Myocyte (in vitro differentiated cells): Measurements from ENCODE around the gene TLR9. TPM values are rescaled to one million over a fixed set of nuclear protein-coding genes. Genes with fewer than 3 reads are reported as not detected.
"Not testable (repeated sequence)": the region's sequence is repeated elsewhere in the genome, so short reads cannot be mapped to it uniquely, and the experiment has no call there.

Experiments used
- DNase-seq: peaks from one replicate; pipeline ENCODE4 v3.0.0-alpha.2; 2012; ENCODE audit warnings: low read depth
- polyA plus RNA-seq: library from polyadenylated mRNA; unstranded; fragments of >200 nt; gene quantifications from one replicate; pipeline ENCODE4 v1.2.1, GENCODE V29; 2012; ENCODE audit warnings: missing spikeins
- total RNA-seq: library from RNA; depleted of rRNA; stranded (reverse); fragments of >200 nt; gene quantifications from 2 replicates; pipeline ENCODE4 v1.2.3, GENCODE V29; 2014

Gene TLR9, protein sequence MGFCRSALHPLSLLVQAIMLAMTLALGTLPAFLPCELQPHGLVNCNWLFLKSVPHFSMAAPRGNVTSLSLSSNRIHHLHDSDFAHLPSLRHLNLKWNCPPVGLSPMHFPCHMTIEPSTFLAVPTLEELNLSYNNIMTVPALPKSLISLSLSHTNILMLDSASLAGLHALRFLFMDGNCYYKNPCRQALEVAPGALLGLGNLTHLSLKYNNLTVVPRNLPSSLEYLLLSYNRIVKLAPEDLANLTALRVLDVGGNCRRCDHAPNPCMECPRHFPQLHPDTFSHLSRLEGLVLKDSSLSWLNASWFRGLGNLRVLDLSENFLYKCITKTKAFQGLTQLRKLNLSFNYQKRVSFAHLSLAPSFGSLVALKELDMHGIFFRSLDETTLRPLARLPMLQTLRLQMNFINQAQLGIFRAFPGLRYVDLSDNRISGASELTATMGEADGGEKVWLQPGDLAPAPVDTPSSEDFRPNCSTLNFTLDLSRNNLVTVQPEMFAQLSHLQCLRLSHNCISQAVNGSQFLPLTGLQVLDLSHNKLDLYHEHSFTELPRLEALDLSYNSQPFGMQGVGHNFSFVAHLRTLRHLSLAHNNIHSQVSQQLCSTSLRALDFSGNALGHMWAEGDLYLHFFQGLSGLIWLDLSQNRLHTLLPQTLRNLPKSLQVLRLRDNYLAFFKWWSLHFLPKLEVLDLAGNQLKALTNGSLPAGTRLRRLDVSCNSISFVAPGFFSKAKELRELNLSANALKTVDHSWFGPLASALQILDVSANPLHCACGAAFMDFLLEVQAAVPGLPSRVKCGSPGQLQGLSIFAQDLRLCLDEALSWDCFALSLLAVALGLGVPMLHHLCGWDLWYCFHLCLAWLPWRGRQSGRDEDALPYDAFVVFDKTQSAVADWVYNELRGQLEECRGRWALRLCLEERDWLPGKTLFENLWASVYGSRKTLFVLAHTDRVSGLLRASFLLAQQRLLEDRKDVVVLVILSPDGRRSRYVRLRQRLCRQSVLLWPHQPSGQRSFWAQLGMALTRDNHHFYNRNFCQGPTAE
- 0.05 TPM in 1 of 2 replicates, not detected in the other for total RNA-seq
- polyA plus RNA-seq, result 0.06 TPM

DNA sequence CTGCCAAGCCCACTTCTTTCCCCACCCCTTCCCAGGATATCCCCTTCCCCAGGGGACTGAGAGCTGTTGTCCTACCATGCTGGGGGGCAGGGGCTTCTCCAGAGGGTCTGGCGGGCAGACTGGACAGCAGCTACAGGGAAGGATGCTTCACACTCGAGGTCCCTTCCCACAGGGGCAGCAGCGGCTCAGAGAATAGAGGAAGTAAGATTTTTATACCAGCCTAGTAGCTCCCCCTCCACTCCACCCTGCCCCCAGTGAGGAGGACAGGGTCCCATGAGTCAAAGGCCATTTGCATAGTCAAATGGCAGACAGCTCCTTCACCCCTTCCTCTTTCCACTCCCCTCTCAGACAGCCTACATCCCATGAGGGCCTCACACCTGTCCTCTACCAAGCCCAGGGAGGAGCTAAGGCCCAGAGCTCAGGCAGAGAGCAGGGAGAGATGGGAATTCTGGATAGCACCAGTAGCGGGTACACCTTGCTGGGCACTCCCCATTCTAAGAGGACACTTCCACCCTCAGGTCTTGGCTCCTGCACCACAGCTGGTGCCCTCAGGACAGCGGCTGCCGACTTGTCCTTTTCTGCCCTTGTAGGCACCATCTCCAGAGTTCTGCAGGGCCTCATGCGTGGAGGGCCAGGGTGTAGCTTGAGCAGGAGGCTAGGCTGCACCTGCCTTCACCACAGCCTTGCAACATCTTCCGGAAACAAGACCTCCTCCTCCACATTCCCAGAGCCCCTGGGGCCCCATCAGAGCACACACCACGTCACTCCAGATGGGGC, at the start of gene TLR9:
TLR9 (minus strand) TSS at position 194 of the 777 bp plus-strand sequence; CDS start at position 78, 116 bp downstream.
- no peak for DNase-seq

DNA sequence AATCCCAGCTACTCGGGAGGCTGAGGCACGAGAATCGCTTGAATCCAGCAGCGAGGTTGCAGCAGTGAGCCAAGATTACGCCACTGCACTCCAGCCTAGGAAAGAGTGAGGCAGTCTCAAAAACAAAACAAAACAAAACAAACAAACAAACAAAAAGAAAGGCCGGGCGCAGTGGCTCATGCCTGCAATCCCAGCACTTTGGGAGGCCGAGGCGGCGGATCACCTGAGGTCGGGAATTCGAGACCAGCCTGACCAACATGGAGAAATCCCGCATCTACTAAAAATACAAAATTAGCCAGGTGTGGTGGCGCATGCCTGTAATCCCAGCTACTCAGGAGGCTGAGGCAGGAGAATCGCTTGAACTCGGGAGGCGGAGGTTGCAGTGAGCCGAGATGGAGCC, 49.3 kb upstream of the TLR9 start:
- not testable (repeated sequence) for DNase-seq

DNA sequence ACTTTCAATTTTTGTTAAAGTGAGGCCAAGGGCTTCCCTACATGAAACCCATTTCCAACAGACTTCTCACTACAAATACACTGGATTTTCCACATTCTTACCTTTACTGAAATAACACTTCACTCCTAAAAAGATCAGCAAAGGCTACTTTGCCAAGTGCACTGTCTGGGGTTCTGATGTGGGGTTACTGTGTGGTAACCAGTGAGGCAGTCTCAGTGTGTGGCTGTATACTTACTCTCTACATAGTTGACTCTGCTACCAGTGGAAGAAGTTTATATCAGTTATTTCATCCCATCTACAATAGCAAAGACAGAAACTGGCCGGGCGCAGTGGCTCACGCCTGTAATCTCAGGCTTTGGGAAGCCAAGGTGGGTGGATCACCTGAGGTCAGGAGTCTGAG, 47.4 kb upstream of the TLR9 start:
- DNase-seq, result no peak

DNA sequence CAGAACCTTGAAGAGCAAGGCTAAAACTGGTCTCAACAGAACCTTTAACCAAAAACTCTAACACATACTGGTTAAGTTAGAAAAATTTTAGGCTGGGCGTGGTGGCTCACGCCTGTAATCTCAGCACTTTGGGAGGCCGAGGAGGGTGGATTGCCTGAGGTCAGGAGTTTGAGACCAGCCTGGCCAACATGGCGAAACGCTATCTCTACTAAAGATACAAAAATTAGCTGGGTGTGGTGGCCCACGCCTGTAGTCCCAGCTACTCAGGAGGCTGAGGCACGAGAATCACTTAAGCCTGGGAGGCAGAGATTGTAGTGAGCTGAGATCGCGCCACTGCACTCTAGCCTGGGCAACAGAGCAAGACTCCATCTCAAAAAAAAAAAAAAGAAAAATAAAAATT, 46.7 kb upstream of the TLR9 start:
- not testable (repeated sequence) for DNase-seq

DNA sequence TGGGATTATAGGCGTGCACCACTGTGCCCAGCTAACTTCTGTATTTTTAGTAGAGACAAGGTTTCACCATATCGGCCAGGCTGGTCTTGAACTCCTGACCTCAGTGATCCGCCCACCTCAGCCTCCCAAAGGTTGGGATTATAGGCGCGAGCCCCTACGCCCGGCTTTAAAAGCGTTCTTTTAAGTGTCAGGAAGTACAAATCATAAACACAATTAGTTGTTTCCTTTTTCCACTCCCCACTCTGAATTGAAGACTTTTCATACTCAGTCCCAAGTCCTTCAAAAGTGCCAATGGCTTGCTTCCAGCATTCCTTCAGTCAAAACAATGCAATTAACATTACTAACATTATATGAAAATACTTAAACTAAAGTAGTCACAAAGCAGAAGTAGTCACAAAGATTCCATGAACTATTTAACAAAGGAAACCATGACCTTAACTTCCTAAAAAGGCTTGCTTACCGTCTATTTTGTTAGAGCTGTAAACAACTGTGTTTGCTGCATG, 44.9 kb upstream of the TLR9 start:
- DNase-seq, result no peak

DNA sequence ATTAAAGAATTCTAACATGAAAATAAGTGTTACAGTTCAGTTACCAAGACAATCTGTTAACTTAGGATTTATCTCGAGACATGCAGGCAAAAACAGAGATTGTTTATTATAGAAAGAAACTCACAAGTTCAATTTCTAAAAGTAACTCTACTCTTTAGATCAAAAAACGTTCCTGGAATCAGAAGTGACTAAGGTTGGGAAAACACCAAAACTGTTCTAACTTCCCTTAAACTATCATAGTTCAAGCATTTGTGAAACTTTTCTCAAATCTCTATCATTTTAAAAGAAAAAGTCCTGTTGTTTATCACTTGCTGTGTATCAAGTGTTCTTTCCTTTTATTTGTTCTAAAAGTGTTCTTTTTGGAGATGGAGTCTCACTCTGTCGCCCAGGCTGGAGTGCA, 44.3 kb upstream of the TLR9 start:
- no peak for DNase-seq

DNA sequence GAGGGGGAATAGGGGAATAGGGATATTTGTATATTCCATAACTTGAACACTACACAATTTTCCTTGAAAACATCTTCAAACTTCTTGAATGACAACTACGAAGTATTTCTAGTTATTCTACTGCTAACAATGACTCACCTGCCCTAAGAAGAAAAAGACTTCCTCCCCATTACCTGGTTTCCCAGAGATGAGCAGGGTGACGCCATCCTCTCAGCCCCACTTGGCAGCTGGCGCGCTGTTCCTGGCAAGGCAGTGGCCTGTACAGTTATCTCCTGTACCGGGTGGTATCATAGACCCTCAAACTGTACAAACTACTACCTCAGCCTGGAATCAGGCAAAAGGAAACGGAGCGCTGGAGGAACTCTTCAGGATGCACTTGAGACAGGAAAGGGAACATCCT, 42.6 kb upstream of the TLR9 start:
- no peak for DNase-seq

DNA sequence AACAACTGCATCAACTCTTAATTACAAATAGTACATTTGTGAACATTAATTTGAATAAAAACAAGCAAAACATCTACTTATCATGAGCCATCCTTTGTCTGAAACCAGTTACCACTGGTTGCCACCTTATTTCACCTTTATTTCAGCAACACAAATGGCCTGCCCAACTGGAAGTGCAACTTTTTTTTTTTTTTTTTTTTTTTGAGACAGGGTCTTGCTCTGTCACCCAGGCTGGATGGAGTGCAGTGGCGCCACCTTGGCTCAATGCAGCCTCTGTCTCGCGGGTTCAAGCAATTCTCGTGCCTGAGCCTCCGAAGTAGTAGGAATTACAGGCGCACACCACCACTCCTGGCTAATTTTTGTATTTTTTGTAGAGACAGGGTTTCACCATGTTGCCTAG, 39.9 kb upstream of the TLR9 start:
- DNase-seq, result no peak

DNA sequence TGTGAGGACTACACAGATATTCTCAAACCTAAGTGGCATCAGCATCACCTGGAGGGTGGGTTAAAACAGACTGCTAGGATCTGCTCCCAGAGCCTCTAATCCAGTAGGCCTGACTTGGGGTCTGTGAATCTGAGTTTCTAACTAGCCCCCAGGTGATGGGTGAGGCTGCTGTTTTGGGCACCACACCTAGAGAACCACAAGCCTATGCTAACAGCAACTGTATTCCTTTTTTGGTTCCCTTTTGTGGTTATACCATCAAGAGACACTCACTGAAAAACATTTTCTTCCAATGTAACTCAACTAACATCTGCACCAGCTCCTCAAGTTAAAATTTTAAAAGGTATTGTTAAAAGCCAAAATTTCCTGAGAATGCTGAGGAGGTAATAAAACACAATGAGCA, 37.0 kb upstream of the TLR9 start:
- DNase-seq, result no peak

DNA sequence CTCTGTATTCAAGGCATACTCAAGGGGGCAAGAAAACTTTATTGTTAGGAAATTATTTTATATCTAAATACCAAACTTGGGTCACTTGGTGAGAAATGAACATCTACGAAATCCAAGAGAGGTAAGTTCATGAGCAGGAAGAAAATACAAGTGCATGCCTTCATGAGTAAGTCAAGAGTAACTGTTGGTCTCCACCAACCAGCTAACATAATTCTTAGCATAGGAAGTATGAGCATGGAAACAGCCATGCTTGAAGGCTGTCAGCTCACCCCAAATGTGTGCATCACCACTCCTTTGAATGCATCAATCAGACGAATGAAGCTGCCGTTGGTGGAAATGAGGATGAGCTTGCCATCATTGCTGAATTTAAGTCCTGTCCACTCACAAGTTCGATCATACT, 34.0 kb upstream of the TLR9 start:
- DNase-seq, result no peak

DNA sequence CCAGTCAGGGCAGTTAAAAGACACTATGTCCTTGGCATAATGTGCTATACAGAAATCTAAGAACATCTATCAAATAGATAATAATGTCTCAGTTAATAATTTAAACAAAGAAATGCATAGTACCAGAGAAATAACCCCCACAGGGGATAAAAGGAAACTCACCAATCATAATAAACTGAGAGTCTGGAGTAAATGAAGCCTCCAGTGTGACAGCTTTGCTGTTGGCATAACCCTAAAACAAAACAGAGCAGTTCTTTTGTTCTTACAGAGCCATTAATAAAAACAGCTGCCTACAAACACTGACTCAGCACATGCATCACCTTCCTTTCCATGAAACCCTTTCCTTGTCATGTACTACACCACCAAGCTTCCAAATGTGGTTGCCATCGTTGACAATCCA, 33.6 kb upstream of the TLR9 start:
- DNase-seq, result peak; percentile 58

DNA sequence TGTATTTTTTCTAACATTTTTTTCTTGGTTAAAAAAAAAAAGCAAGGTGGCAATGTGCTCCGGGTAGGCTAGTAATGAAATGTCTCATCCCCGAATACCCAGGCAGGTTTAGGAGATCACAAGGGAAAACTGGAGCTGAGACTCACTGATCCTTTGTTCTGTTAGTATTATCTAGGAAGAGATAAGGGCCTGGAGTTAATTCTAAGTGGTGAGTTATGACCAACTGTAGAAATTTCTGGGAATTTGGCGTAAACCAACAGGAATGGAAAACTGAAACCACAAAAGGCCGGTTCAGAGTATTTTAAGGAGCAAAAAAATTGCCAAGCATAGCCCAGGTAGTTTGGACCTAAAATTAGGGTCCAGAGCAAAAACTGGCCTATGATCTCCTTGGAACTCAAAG, 32.5 kb upstream of the TLR9 start:
- DNase-seq, result no peak

DNA sequence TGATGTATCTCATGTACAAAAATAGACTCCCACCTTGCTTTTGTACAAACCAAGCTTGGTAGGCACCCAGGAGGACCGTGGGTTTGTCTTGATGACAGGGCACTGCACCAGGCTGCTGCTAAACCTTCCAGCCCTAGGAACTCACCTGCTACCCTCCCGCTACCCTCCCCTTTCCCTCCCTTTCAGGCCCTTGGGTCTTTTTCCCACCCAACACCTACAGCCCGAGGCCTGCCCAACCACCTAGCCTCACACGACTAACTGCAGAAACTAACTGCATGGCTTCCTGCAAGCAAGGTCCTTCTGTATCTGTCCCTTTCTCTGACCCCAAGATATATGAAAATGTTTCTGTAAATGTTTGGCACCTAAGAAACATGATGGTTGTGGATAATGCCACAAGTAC, 31.2 kb upstream of the TLR9 start:
- DNase-seq, result no peak

DNA sequence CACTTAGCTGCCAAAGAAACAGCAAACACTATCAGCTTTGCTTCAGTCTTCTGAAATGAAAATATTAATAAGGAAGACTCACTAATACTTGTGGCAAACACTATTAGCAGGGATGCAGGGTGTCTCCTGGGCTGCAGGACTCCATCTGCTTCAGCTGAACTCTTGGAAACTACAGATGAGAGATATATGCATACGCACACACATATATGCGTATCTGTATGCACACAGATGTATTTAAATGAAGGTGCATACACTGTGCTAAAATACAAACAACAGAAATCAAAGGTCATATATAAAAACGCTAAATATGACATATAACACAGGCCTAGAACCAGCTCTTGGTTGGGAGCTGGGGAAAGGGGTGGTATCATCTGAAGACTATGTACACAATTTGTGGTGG, 30.7 kb upstream of the TLR9 start:
- no peak for DNase-seq

DNA sequence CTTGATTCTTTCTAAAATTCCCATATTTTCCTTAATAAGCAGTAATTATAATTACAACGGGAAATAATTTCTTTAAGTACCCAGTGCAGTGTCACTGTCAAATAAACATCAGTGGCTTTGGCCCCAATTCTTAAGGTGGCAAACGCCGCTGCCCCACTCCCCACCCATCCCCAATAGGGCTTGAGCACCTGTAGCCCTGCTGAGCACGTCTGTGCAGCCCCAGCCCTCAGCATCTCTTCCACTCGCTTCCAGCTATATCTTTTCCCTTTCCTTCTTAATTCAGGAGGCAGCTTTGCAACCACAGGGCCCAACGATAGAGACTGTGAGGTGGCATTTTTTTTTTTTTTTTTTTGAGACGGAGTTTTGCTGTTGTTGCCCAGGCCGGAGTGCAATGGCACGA, 29.2 kb upstream of the TLR9 start:
- DNase-seq, result no peak

DNA sequence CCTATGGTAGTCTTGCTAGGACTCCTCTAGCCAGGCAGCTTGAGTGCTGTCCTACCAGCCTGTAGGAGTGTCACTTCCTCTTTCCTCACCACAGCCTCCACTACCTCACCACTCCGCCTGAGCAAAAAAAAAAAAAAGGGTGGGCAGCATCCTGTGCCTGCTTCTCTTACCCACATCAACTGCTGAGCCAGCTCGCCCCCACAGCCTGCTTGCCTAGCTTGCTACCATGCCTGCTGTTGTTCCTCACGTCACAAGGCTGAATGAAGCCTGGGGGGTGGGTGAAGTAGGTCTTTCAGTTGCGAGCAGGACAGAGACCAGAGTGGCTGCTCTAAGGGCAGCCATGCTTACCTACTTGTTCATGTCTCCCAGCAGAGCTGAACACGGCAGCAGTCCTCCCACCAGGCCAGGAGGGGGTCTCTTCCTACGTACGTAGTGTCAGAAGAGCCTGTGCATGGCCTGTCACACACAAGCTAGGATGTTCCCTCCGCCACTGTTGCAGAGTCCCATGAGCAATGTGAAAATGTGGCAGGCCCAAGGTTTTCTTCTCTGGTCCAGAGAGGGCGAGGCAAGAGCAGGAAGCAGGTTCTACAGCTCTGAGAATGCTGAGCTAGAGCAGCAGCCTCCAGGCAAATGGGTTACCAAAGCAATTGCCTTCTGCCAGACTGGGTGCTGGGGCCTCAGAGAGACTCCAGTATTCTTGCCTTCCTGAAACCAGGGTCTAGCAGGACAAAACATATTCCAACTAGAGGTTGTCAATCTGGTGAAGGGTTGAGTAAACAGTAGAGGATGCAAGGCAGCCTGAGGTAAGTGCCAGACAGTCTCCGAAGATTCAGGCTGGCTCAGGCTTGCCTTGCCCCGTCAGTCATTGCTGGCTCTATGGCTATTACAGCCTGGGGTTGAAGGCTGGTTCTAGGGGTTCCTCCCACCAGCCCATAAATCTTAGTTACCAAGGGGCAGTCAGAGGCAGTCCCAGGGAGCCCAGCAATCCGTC, 28.2 kb upstream of the TLR9 start:
- no peak for DNase-seq

DNA sequence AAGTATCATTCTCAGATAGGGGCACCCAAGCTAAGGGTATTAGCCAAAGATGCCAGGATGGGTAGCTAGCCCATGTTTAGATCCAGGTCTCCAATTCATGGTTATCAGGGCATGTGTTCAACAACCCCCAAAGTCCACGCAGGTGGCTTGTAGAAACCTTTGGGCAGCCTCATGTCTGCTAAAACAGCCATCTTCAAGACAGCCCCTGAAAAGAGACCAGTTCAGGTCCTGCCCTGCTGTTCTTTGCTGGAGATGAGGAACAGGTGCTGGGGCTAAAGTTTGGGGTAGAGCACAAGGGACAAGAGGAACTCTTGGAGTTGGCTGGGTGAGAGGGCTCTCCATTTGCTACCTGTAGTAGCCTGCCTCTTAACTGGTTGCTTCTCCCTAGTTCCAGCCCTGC, 24.7 kb upstream of the TLR9 start:
- DNase-seq, result no peak

DNA sequence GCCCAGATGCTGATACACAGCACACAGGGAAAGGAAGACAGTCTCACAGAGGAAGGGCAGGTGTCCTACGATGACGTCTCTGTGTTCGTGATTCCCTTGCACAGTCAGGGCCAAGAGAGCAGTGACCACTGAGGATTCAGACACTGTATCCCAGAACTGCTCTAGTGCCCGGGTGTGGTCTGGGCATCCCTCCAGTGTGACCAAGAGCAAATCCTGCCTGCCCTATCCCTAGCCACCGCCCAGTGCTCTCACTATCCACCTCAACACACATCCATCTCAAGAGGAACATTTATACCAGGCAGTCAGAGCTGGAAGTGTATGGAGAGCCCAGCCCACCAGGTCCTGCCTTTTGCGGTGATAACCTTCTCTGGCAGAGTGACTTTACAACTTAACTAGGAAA, 24.2 kb upstream of the TLR9 start:
- peak; percentile 45 for DNase-seq

DNA sequence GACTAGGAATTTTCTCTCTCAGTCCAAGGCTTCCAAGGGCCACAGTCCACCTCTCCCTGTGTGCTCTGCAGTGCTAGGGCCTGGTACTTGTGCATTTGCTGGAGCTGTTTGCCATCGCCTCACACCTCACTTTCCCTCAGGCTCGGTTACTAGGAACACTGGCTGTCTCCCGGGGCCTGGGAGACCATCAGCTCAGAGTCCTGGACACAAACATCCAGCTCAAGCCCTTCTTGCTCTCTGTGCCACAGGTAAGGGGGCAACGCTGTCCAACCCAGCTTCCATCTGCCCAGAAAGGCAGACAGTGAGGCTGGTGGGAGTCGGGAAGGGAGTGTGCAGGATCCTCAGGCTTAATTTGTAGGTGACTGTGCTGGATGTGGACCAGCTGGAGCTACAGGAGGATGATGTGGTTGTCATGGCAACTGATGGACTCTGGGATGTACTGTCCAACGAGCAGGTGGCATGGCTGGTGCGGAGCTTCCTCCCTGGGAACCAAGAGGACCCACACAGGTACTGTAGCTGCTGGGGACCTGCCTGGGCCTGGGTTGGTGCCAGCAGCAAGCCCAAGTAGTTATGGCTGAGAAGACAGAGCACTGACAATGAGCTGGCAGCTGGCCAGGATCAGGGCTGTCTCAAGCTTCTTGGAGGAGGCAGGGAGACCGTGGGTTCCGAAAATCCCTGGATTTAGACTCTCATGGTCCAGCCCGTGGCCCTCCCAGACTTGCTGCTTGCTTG, 23.5 kb upstream of the TLR9 start:
- no peak for DNase-seq
